Activated CD8-positive, alpha-beta T cell treated with anti-CD3 and anti-CD28 coated beads, Interleukin-2, amount 10 ng/mL, durations not matched to agents 7 days and 5 days (primary cell): ENCODE measurements around the gene COL26A1. TPM values are rescaled to one million over a fixed set of nuclear protein-coding genes. Genes with fewer than 3 reads are reported as not detected.

ENCODE experiments used
- ATAC-seq: fragments of 150-1000 bp; cut with Tn5 transposase; one replicate; pipeline ENCODE4 v1.10.0; 2021; ENCODE audit warnings: moderate library complexity
- CTCF ChIA-PET: fragments of 350-600 bp; sonication (Branson Sonifier 250); formaldehyde crosslinking; loops from one replicate; lab custom pipeline; 2021; ENCODE audit warnings: antibody characterized with exemption; lab: Charles Lee
- POLR2A ChIA-PET: fragments of 350-600 bp; sonication (Branson Sonifier 250); formaldehyde crosslinking; loops from one replicate; lab custom pipeline; 2021; ENCODE audit warnings: antibody characterized with exemption; lab: Charles Lee
- DNase-seq: peaks from one replicate; pipeline ENCODE4 v3.0.0-alpha.2; 2020
- H3K27ac Mint-ChIP-seq: one replicate; pipeline ENCODE4 v1.8.0; 2021; ENCODE audit warnings: mild to moderate bottlenecking, mixed read lengths
- H3K27me3 Mint-ChIP-seq: one replicate; pipeline ENCODE4 v1.8.0; 2021; ENCODE audit warnings: low read depth, mixed read lengths
- H3K36me3 Mint-ChIP-seq: one replicate; pipeline ENCODE4 v1.8.0; 2021; ENCODE audit warnings: low read depth, mixed read lengths
- H3K4me1 Mint-ChIP-seq: one replicate; pipeline ENCODE4 v1.8.0; 2021; ENCODE audit warnings: low read depth, mixed read lengths
- H3K4me3 Mint-ChIP-seq: one replicate; pipeline ENCODE4 v1.8.0; 2021; ENCODE audit warnings: mild to moderate bottlenecking, mixed read lengths
- H3K9me3 Mint-ChIP-seq: one replicate; pipeline ENCODE4 v1.8.0; 2022; ENCODE audit warnings: mixed read lengths; ENCODE audit not compliant: insufficient read depth
- total RNA-seq, 2 experiments: library from RNA; stranded (reverse); gene quantifications; one replicate each; pipeline ENCODE4 v1.2.3, GENCODE V29; 2021

Gene COL26A1
- total RNA-seq, 2 experiments from 2014 or later: not detected

- POLR2A ChIA-PET: no interaction called here
Observed at GRCh38 chr7:101576998-101577397, 214.3 kb downstream of the COL26A1 start.

GRCh38 chr7:101578552-101578951 lies 215.9 kb downstream of the COL26A1 start:
- ChIA-PET POLR2A (no interaction called here), CTCF (interaction anchor here (0.6 kb wide), 1 partner anchor 489 kb away, joined by 4 read pairs; no protein-coding TSS in a partner anchor)
- ATAC-seq (no peak), DNase-seq (no peak)
- no peak overlapping the region for H3K4me3 Mint-ChIP-seq
- H3K4me1 Mint-ChIP-seq: no peaks in the 10 kb centered on the region
- no peaks in the 10 kb centered on the region for H3K9me3 Mint-ChIP-seq
- peaks cover 12% of the 10 kb centered on the region for H3K27me3 Mint-ChIP-seq
- no peak overlapping the region for H3K27ac Mint-ChIP-seq
- no peaks in the 10 kb centered on the region for H3K36me3 Mint-ChIP-seq

More at GRCh38 chr7:101576998-101577397, 214.3 kb downstream of the COL26A1 start:
- CTCF ChIA-PET: interaction anchor here (1.1 kb wide), 1 partner anchor 10 kb away, joined by 4 read pairs; no protein-coding TSS in a partner anchor
- H3K36me3 Mint-ChIP-seq: no peaks in the 10 kb centered on the region
- ATAC-seq: no peak
- H3K9me3 Mint-ChIP-seq: no peaks in the 10 kb centered on the region
- no peak for DNase-seq
- peaks cover 17% of the 10 kb centered on the region for H3K27me3 Mint-ChIP-seq
- H3K27ac Mint-ChIP-seq: no peak overlapping the region
- H3K4me1 Mint-ChIP-seq: no peaks in the 10 kb centered on the region
- no peak overlapping the region for H3K4me3 Mint-ChIP-seq

- Mint-ChIP-seq H3K36me3 (no peaks in the 10 kb centered on the region), H3K9me3 (no peaks in the 10 kb centered on the region), H3K4me3 (no peak overlapping the region), H3K4me1 (no peaks in the 10 kb centered on the region), H3K27ac (no peak overlapping the region), H3K27me3 (peaks cover 4% of the 10 kb centered on the region)
- CTCF ChIA-PET: no interaction called here
- POLR2A ChIA-PET: interaction anchor here (0.6 kb wide), 1 partner anchor 26 kb away, joined by 4 read pairs; no protein-coding TSS in a partner anchor
- DNase-seq (no peak), ATAC-seq (no peak)
Observed at GRCh38 chr7:101580596-101580995, 217.9 kb downstream of the COL26A1 start.

- POLR2A ChIA-PET: no interaction called here
- DNase-seq (no peak), ATAC-seq (no peak)
- H3K4me3 Mint-ChIP-seq: no peak overlapping the region
- H3K27me3 Mint-ChIP-seq: peaks cover 2% of the 10 kb centered on the region
- no peak overlapping the region for H3K27ac Mint-ChIP-seq
- no peaks in the 10 kb centered on the region for H3K36me3 Mint-ChIP-seq
- no peaks in the 10 kb centered on the region for H3K9me3 Mint-ChIP-seq
- CTCF ChIA-PET: no interaction called here
- H3K4me1 Mint-ChIP-seq: no peaks in the 10 kb centered on the region
Observed at GRCh38 chr7:101581891-101582290, 219.2 kb downstream of the COL26A1 start.

GRCh38 chr7:101582971-101583370 lies 220.3 kb downstream of the COL26A1 start:
- H3K36me3 Mint-ChIP-seq: no peaks in the 10 kb centered on the region
- H3K4me3 Mint-ChIP-seq: no peak overlapping the region
- ChIA-PET CTCF (no interaction called here), POLR2A (no interaction called here)
- H3K27ac Mint-ChIP-seq: no peak overlapping the region
- no peak for ATAC-seq
- no peaks in the 10 kb centered on the region for H3K9me3 Mint-ChIP-seq
- no peak for DNase-seq
- H3K4me1 Mint-ChIP-seq: no peaks in the 10 kb centered on the region
- H3K27me3 Mint-ChIP-seq: peaks cover 2% of the 10 kb centered on the region

- no peak overlapping the region for H3K27ac Mint-ChIP-seq
- no peaks in the 10 kb centered on the region for H3K36me3 Mint-ChIP-seq
- no peak for ATAC-seq
- ChIA-PET CTCF (interaction anchor here (1.5 kb wide), 1 partner anchor 9 kb away, joined by 4 read pairs; no protein-coding TSS in a partner anchor), POLR2A (interaction anchor here (0.9 kb wide), 1 partner anchor 9 kb away, joined by 4 read pairs; no protein-coding TSS in a partner anchor)
- H3K27me3 Mint-ChIP-seq: no peaks in the 10 kb centered on the region
- no peaks in the 10 kb centered on the region for H3K4me1 Mint-ChIP-seq
- H3K9me3 Mint-ChIP-seq: no peaks in the 10 kb centered on the region
- DNase-seq: no peak
- no peak overlapping the region for H3K4me3 Mint-ChIP-seq
Observed at GRCh38 chr7:101586078-101586905, 223.6 kb downstream of the COL26A1 start.

- ATAC-seq (no peak), DNase-seq (no peak)
- Mint-ChIP-seq H3K27me3 (no peaks in the 10 kb centered on the region), H3K36me3 (no peaks in the 10 kb centered on the region), H3K4me3 (no peak overlapping the region), H3K9me3 (no peaks in the 10 kb centered on the region), H3K27ac (no peak overlapping the region), H3K4me1 (no peaks in the 10 kb centered on the region)
- ChIA-PET CTCF (interaction anchor here (1.5 kb wide), 1 partner anchor 10 kb away, joined by 4 read pairs; no protein-coding TSS in a partner anchor), POLR2A (no interaction called here)
Observed at GRCh38 chr7:101586906-101587677, 224.4 kb downstream of the COL26A1 start.

GRCh38 chr7:101588131-101588935 lies 225.7 kb downstream of the COL26A1 start:
- Mint-ChIP-seq H3K27me3 (no peaks in the 10 kb centered on the region), H3K4me3 (no peak overlapping the region), H3K4me1 (no peaks in the 10 kb centered on the region), H3K36me3 (no peaks in the 10 kb centered on the region), H3K27ac (no peak overlapping the region), H3K9me3 (no peaks in the 10 kb centered on the region)
- POLR2A ChIA-PET: interaction anchor here (0.6 kb wide), 1 partner anchor 274 kb away, joined by 3 read pairs; no protein-coding TSS in a partner anchor
- ATAC-seq (no peak), DNase-seq (no peak)
- CTCF ChIA-PET: interaction anchor here (1.5 kb wide), 1 partner anchor 11 kb away, joined by 4 read pairs; no protein-coding TSS in a partner anchor

GRCh38 chr7:101589052-101589451 lies 226.4 kb downstream of the COL26A1 start:
- no peak for DNase-seq
- Mint-ChIP-seq H3K27me3 (no peaks in the 10 kb centered on the region), H3K4me1 (no peaks in the 10 kb centered on the region), H3K27ac (no peak overlapping the region), H3K4me3 (no peak overlapping the region), H3K9me3 (no peaks in the 10 kb centered on the region), H3K36me3 (no peaks in the 10 kb centered on the region)
- ChIA-PET CTCF (no interaction called here), POLR2A (interaction anchor here (0.6 kb wide), 1 partner anchor 678 kb away, joined by 4 read pairs; no protein-coding TSS in a partner anchor)
- no peak for ATAC-seq

GRCh38 chr7:101589976-101590662 lies 227.4 kb downstream of the COL26A1 start:
- H3K4me1 Mint-ChIP-seq: no peaks in the 10 kb centered on the region
- ChIA-PET CTCF (no interaction called here), POLR2A (no interaction called here)
- no peaks in the 10 kb centered on the region for H3K27me3 Mint-ChIP-seq
- DNase-seq (no peak), ATAC-seq (no peak)
- H3K4me3 Mint-ChIP-seq: no peak overlapping the region
- no peaks in the 10 kb centered on the region for H3K36me3 Mint-ChIP-seq
- H3K9me3 Mint-ChIP-seq: no peaks in the 10 kb centered on the region
- no peak overlapping the region for H3K27ac Mint-ChIP-seq
